Activated CD4-positive, alpha-beta T cell treated with anti-CD3 and anti-CD28 coated beads for 4 hours (primary cell): ENCODE measurements around the gene GK.
"Not testable (repeated sequence)": the region's sequence is repeated elsewhere in the genome, so short reads cannot be mapped to it uniquely, and the experiment has no call there.

ENCODE experiments used
- DNase-seq, 2 donors: peaks; one replicate each; pipeline ENCODE4 v3.0.0-alpha.2; 2020

The GK gene

GRCh38 chrX:30654989-30655607 is 1.9 kb downstream of the GK start:
- DNase-seq: no peak

GRCh38 chrX:30655991-30656390 is 2.8 kb downstream of the GK start:
- DNase-seq: no peak

- no peak for DNase-seq
These were observed 4.3 kb downstream of the GK start for GRCh38 chrX:30657196-30658161.

- DNase-seq: no peak
These were observed 6.2 kb downstream of the GK start for GRCh38 chrX:30659421-30659820.

- DNase-seq: no peak
These were observed 8.0 kb downstream of the GK start for GRCh38 chrX:30661228-30661627.

- DNase-seq: no peak
These were observed 10.1 kb downstream of the GK start for GRCh38 chrX:30663322-30663721.

GRCh38 chrX:30665471-30665870 is 12.2 kb downstream of the GK start:
- DNase-seq: no peak

GRCh38 chrX:30666094-30666493 is 12.9 kb downstream of the GK start:
- DNase-seq: no peak

GRCh38 chrX:30668581-30668980 is 15.4 kb downstream of the GK start:
- no peak for DNase-seq

GRCh38 chrX:30671189-30671588 is 18.0 kb downstream of the GK start:
- not testable (repeated sequence) for DNase-seq

GRCh38 chrX:30673127-30673796 is 20.0 kb downstream of the GK start:
- DNase-seq: no peak

GRCh38 chrX:30673884-30674598 is 20.8 kb downstream of the GK start:
- no peak for DNase-seq

- DNase-seq: no peak
These were observed 21.6 kb downstream of the GK start for GRCh38 chrX:30674799-30675198.

- DNase-seq: no peak
These were observed 26.1 kb downstream of the GK start for GRCh38 chrX:30679369-30679768.

GRCh38 chrX:30680618-30681017 is 27.4 kb downstream of the GK start:
- no peak for DNase-seq

GRCh38 chrX:30688641-30689040 is 35.4 kb downstream of the GK start:
- DNase-seq: no peak

GRCh38 chrX:30689116-30689515 is 35.9 kb downstream of the GK start:
- no peak for DNase-seq

GRCh38 chrX:30690330-30690729 is 37.1 kb downstream of the GK start:
- DNase-seq: no peak

GRCh38 chrX:30693999-30694650 is 40.9 kb downstream of the GK start:
- no peak for DNase-seq

GRCh38 chrX:30702736-30703135 is 49.5 kb downstream of the GK start:
- DNase-seq: no peak

GRCh38 chrX:30706216-30706775 is 53.1 kb downstream of the GK start:
- no peak for DNase-seq

GRCh38 chrX:30712214-30712613 is 59.0 kb downstream of the GK start:
- no peak for DNase-seq
